Endothelial cell (in vitro differentiated cells): ENCODE results near the gene HLCS. TPM values are rescaled to one million over a fixed set of nuclear protein-coding genes. Genes with fewer than 3 reads are reported as not detected.

Source experiments
- DNase-seq: peaks from one replicate; pipeline ENCODE4 v3.0.0; 2021; ENCODE audit warnings: low spot score
- H3K27ac Mint-ChIP-seq: one replicate; pipeline ENCODE4 v1.8.0; 2021; ENCODE audit warnings: mixed read lengths, inconsistent platforms; ENCODE audit not compliant: unreplicated experiment
- H3K27me3 Mint-ChIP-seq: one replicate; pipeline ENCODE4 v1.8.0; 2021; ENCODE audit warnings: mild to moderate bottlenecking, moderate library complexity, mixed read lengths, inconsistent platforms; ENCODE audit not compliant: unreplicated experiment
- H3K36me3 Mint-ChIP-seq: one replicate; pipeline ENCODE4 v1.8.0; 2021; ENCODE audit warnings: mild to moderate bottlenecking, low read depth, mixed read lengths, inconsistent platforms; ENCODE audit not compliant: unreplicated experiment
- H3K4me1 Mint-ChIP-seq: one replicate; pipeline ENCODE4 v1.8.0; 2021; ENCODE audit warnings: mild to moderate bottlenecking, mixed read lengths, inconsistent platforms; ENCODE audit not compliant: unreplicated experiment
- H3K4me3 Mint-ChIP-seq: one replicate; pipeline ENCODE4 v1.8.0; 2021; ENCODE audit warnings: mild to moderate bottlenecking, mixed read lengths, inconsistent platforms; ENCODE audit not compliant: unreplicated experiment
- H3K9me3 Mint-ChIP-seq: one replicate; pipeline ENCODE4 v1.8.0; 2021; ENCODE audit warnings: mixed read lengths, inconsistent platforms; ENCODE audit not compliant: unreplicated experiment
- CTCF ChIP-seq: fragments of 200-600 bp; sonication (generic); IDR thresholded peaks from one replicate; pipeline ENCODE4 v1.5.0; 2021; ENCODE audit warnings: antibody characterized with exemption; ENCODE audit not compliant: unreplicated experiment
- total RNA-seq: library from RNA; stranded (reverse); fragmentation: NEBNext Ultra II Directional; extraction: Animal tissue kit (Norgen Biotek cat#: 25700); gene quantifications from one replicate; pipeline ENCODE4 v1.2.1, GENCODE V29; 2021; ENCODE audit not compliant: unreplicated experiment

HLCS gene
- total RNA-seq, 1 donor from 2014 or later, result 97.4 TPM

- no peak for DNase-seq
- H3K9me3 Mint-ChIP-seq, result no peaks in the 10 kb centered on the region
- no peak for TF ChIP-seq CTCF
- H3K4me3 Mint-ChIP-seq, result peak overlapping the region; percentile 74
- H3K27me3 Mint-ChIP-seq, result peaks cover 24% of the 10 kb centered on the region
- H3K27ac Mint-ChIP-seq, result no peak overlapping the region
- peaks cover 9% of the 10 kb centered on the region for H3K36me3 Mint-ChIP-seq
- peaks cover 25% of the 10 kb centered on the region for H3K4me1 Mint-ChIP-seq
These were observed 257.2 kb downstream of the HLCS start for GRCh38 chr21:36709030-36709867.

- Mint-ChIP-seq H3K27ac (no peak overlapping the region), H3K4me1 (peaks cover 26% of the 10 kb centered on the region), H3K9me3 (no peaks in the 10 kb centered on the region), H3K4me3 (no peak overlapping the region), H3K27me3 (peaks cover 24% of the 10 kb centered on the region), H3K36me3 (peaks cover 7% of the 10 kb centered on the region)
- DNase-seq, result no peak
- no peak for TF ChIP-seq CTCF
These were observed 258.0 kb downstream of the HLCS start for GRCh38 chr21:36708286-36709029.

GRCh38 chr21:36707763-36708285 lies 258.6 kb downstream of the HLCS start:
- Mint-ChIP-seq H3K27ac (no peak overlapping the region), H3K4me3 (no peak overlapping the region), H3K4me1 (peaks cover 31% of the 10 kb centered on the region), H3K36me3 (peaks cover 7% of the 10 kb centered on the region), H3K27me3 (peaks cover 24% of the 10 kb centered on the region), H3K9me3 (no peaks in the 10 kb centered on the region)
- no peak for DNase-seq
- TF ChIP-seq CTCF, result no peak

GRCh38 chr21:36706951-36707762 lies 259.3 kb downstream of the HLCS start:
- Mint-ChIP-seq H3K9me3 (no peaks in the 10 kb centered on the region), H3K27me3 (peaks cover 30% of the 10 kb centered on the region), H3K36me3 (peaks cover 7% of the 10 kb centered on the region), H3K4me1 (peaks cover 37% of the 10 kb centered on the region), H3K4me3 (peak overlapping the region; percentile 62), H3K27ac (peak overlapping the region; percentile 61)
- TF ChIP-seq CTCF, result no peak
- peak; percentile 42 for DNase-seq
